Liver (tissue), 9 donors: ENCODE measurements around the gene DMXL2. TPM values are rescaled to one million over a fixed set of nuclear protein-coding genes. Genes with fewer than 3 reads are reported as not detected.

Experiments used
- DNase-seq: peaks from one replicate; pipeline ENCODE4 v3.0.0-alpha.2; 2017; ENCODE audit warnings: low spot score
- H3K27ac ChIP-seq, 2 donors: one replicate each; pipeline ENCODE4 v1.7.0; 2013; ENCODE audit warnings: inconsistent platforms in 2 of 2, low read length in 2 of 2, control low read depth in 1 of 2, low read depth in 1 of 2, mild to moderate bottlenecking in 1 of 2
- H3K27me3 ChIP-seq, 4 donors: one replicate each; pipeline versions ENCODE4 v1.6.1 to v1.7.0; 2013; ENCODE audit warnings: low read length in 3 of 4, inconsistent platforms in 1 of 4, mild to moderate bottlenecking in 1 of 4, moderate library complexity in 1 of 4; ENCODE audit not compliant: control insufficient read depth in 4 of 4, insufficient read depth in 4 of 4
- H3K36me3 ChIP-seq, 4 donors: one replicate each; pipeline versions ENCODE4 v1.6.1 to v1.7.0; 2013; ENCODE audit warnings: low read length in 3 of 4, mild to moderate bottlenecking in 3 of 4, low read depth in 1 of 4, moderate library complexity in 1 of 4; ENCODE audit not compliant: control insufficient read depth in 4 of 4, insufficient read depth in 3 of 4
- H3K4me1 ChIP-seq, 4 donors: one replicate each; pipeline versions ENCODE4 v1.6.1 to v1.7.0; 2013; ENCODE audit warnings: low read length in 3 of 4, mild to moderate bottlenecking in 3 of 4, moderate library complexity in 1 of 4; ENCODE audit not compliant: control insufficient read depth in 4 of 4, insufficient read depth in 4 of 4
- H3K4me3 ChIP-seq, 3 donors: one replicate each; pipeline versions ENCODE4 v1.6.1 to v1.7.0; 2013; ENCODE audit warnings: low read length in 3 of 3, control low read depth in 1 of 3, low read depth in 1 of 3, mild to moderate bottlenecking in 1 of 3
- H3K9ac ChIP-seq, 2 donors: one replicate each; pipeline ENCODE4 v1.7.0; 2013; ENCODE audit warnings: low read length in 2 of 2, mild to moderate bottlenecking in 2 of 2, moderate library complexity in 2 of 2, control low read depth in 1 of 2, low read depth in 1 of 2
- H3K9me3 ChIP-seq, 4 donors: one replicate each; pipeline versions ENCODE4 v1.6.1 to v1.7.0; 2013; ENCODE audit warnings: low read length in 3 of 4; ENCODE audit not compliant: control insufficient read depth in 4 of 4
- CTCF ChIP-seq: fragments of 150-350 bp; IDR thresholded peaks from 2 replicates; pipeline ENCODE4 v1.5.1; 2017; ENCODE audit warnings: improper control_type of control experiment, low read depth, low read length; ENCODE audit not compliant: missing input control
- EGR1 ChIP-seq, 2 donors: IDR thresholded peaks; 2 replicates each; pipeline ENCODE4 v1.6.1; 2016 to 2018; ENCODE audit warnings: antibody characterized with exemption in 2 of 2, low read depth in 2 of 2
- FOXA1 ChIP-seq: IDR thresholded peaks from 2 replicates; pipeline ENCODE4 v1.6.1; 2016; ENCODE audit warnings: antibody characterized with exemption
- FOXA2 ChIP-seq: IDR thresholded peaks from 2 replicates; pipeline ENCODE4 v1.6.1; 2016; ENCODE audit warnings: antibody characterized with exemption
- GABPA ChIP-seq, 2 donors: IDR thresholded peaks in 1 of 2; conservative IDR thresholded peaks in 1 of 2; 2 replicates each; pipeline ENCODE4 v1.6.1; 2016; ENCODE audit warnings: antibody characterized with exemption in 2 of 2, mild to moderate bottlenecking in 1 of 2, moderate library complexity in 1 of 2
- HNF4A ChIP-seq, 2 donors: conservative IDR thresholded peaks; 2 replicates each; pipeline ENCODE4 v1.6.1; 2016; ENCODE audit warnings: antibody characterized with exemption in 2 of 2, mild to moderate bottlenecking in 2 of 2
- JUND ChIP-seq, 2 donors: IDR thresholded peaks; 2 replicates each; pipeline ENCODE4 v1.6.1; 2016; ENCODE audit warnings: antibody characterized with exemption in 2 of 2
- MAX ChIP-seq: IDR thresholded peaks from 2 replicates; pipeline ENCODE4 v1.6.1; 2016; ENCODE audit warnings: antibody characterized with exemption
- NR2F2 ChIP-seq: IDR thresholded peaks from 2 replicates; pipeline ENCODE4 v1.6.1; 2016; ENCODE audit warnings: antibody characterized with exemption
- RAD21 ChIP-seq, 2 donors: IDR thresholded peaks; 2 replicates each; pipeline ENCODE4 v1.6.1; 2016; ENCODE audit warnings: antibody characterized with exemption in 2 of 2, mild to moderate bottlenecking in 2 of 2
- REST ChIP-seq: IDR thresholded peaks from 2 replicates; pipeline ENCODE4 v1.6.1; 2016; ENCODE audit warnings: antibody characterized with exemption, mild to moderate bottlenecking
- RXRA ChIP-seq, 2 donors: IDR thresholded peaks; 2 replicates each; pipeline ENCODE4 v1.6.1; 2017 to 2018; ENCODE audit warnings: antibody characterized with exemption in 2 of 2, mild to moderate bottlenecking in 1 of 2
- SP1 ChIP-seq: IDR thresholded peaks from 2 replicates; pipeline ENCODE4 v1.6.1; 2018; ENCODE audit warnings: antibody characterized with exemption, mild to moderate bottlenecking
- TAF1 ChIP-seq: conservative IDR thresholded peaks from 2 replicates; pipeline ENCODE4 v1.6.1; 2016; ENCODE audit warnings: antibody characterized with exemption, mild to moderate bottlenecking
- YY1 ChIP-seq: IDR thresholded peaks from 2 replicates; pipeline ENCODE4 v1.6.1; 2016; ENCODE audit warnings: antibody characterized with exemption, mild to moderate bottlenecking
- ZBTB33 ChIP-seq: IDR thresholded peaks from 2 replicates; pipeline ENCODE4 v1.6.1; 2016; ENCODE audit warnings: antibody characterized with exemption
- WGBS: extraction: QIAGEN DNeasy Blood & Tissue Kit; methylation state at CpG from one replicate; pipeline ENCODE4 v1.1.7; 2013; 5-methylcytosine and 5-hydroxymethylcytosine counted together
- polyA plus RNA-seq, 2 donors: library from polyadenylated mRNA; stranded (reverse) in 1 of 2; unstranded in 1 of 2; fragments of 200-250 nt in 1 of 2; fragments of >200 nt in 1 of 2; fragmentation: Nextera tagmentation in 1 of 2; extraction: Ambion mirVana in 1 of 2; gene quantifications; one replicate each; pipeline versions ENCODE4 v1.2.1 to v1.2.3, GENCODE V29; 2013 to 2015
- total RNA-seq, 2 donors: library from RNA; depleted of rRNA; stranded (reverse); fragments of >200 nt; gene quantifications; one replicate each; pipeline ENCODE4 v1.2.3, GENCODE V29; 2014
- donor health status: healthy.
- donor health status: healthy.
- donor health status: healthy.
- donor health status: healthy.
- donor health status: healthy.

Gene DMXL2
- total and polyA plus RNA-seq, 4 donors = 3.4 to 58.5 (median 17.6) TPM

DNA sequence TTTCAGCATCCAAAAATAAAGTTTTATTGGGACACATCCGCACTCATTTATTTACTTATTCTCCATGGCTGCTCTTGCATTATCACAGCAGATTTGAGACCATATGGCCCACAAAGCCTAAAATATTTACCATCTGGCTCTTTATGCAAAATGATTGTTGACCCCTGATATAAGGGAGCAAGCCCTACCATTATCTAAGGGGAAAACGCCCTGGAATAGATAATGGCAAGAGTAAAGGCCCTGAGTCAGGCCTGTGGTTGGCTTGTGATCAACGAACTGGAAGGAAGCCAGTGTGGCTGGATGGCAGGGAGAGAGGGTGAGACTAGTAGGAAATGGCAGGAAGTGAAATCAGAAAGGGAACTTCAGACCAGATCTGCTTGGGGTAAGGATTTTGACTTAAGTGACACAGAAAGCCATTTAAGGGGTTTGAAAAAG lies 24.6 kb upstream of the DMXL2 start (continued):
- TF ChIP-seq ZBTB33 (no peak), HNF4A (conservative IDR thresholded peaks at IDR 0.05) (no peak), NR2F2 (no peak), FOXA2 (no peak), GABPA (IDR thresholded peaks at IDR 0.05 in 1 of 2, conservative IDR thresholded peaks at IDR 0.05 in 1 of 2) (no peak), EGR1 (IDR thresholded peaks at IDR 0.05; ENCODE audit: low read depth in 2 of 2) (no peak), FOXA1 (no peak), YY1 (no peak), TAF1 (no peak), RAD21 (IDR thresholded peaks at IDR 0.05) (no peak), CTCF (no peak), SP1 (no peak)

- no peak for DNase-seq
- TF ChIP-seq CTCF (no peak), FOXA1 (no peak), TAF1 (no peak), MAX (no peak), NR2F2 (no peak), EGR1 (IDR thresholded peaks at IDR 0.05; ENCODE audit: low read depth in 2 of 2) (no peak), SP1 (no peak), REST (no peak), ZBTB33 (no peak), RAD21 (IDR thresholded peaks at IDR 0.05) (no peak), YY1 (no peak), HNF4A (conservative IDR thresholded peaks at IDR 0.05) (no peak), JUND (IDR thresholded peaks at IDR 0.05) (no peak), RXRA (IDR thresholded peaks at IDR 0.05) (no peak)
- 39% methylated on average over 1 of the region's 1 CpG for whole genome bisulfite sequencing
Measured at GRCh38 chr15:51642696-51643095, 20.1 kb upstream of the DMXL2 start.

More at GRCh38 chr15:51642696-51643095, 20.1 kb upstream of the DMXL2 start:
- Histone ChIP-seq H3K4me3 (no peak overlapping the region), H3K36me3 (no peaks in the 10 kb centered on the region), H3K4me1 (peaks cover 0 to 7% (median 3%) of the 10 kb centered on the region in 4 donors), H3K27me3 (no peaks in the 10 kb centered on the region), H3K27ac (no peak overlapping the region), H3K9me3 (no peaks in the 10 kb centered on the region), H3K9ac (no peak overlapping the region)
